H9 (cell line): ENCODE data around the gene MTG2. TPM values are rescaled to one million over a fixed set of nuclear protein-coding genes. Genes with fewer than 3 reads are reported as not detected.

Experiments
- DNase-seq: peaks from one replicate; pipeline ENCODE4 v3.0.0-alpha.2; 2017
- H2AFZ ChIP-seq: one replicate; pipeline ENCODE4 v1.6.1; 2013; ENCODE audit warnings: mild to moderate bottlenecking, low read length, control low read depth, moderate library complexity
- H2AK5ac ChIP-seq: 2 replicates; pipeline ENCODE4 v1.6.1; 2013; ENCODE audit warnings: low read length, control low read depth, mixed read lengths; ENCODE audit not compliant: insufficient read length
- H2BK120ac ChIP-seq: one replicate; pipeline ENCODE4 v1.6.1; 2013; ENCODE audit warnings: low read depth, mild to moderate bottlenecking, low read length, control low read depth, inconsistent platforms; ENCODE audit not compliant: poor library complexity, severe bottlenecking
- H2BK12ac ChIP-seq: 2 replicates; pipeline ENCODE4 v1.6.1; 2013; ENCODE audit warnings: low read length, control low read depth, mixed read lengths, low read depth; ENCODE audit not compliant: insufficient read length
- H2BK15ac ChIP-seq: 2 replicates; pipeline ENCODE4 v1.6.1; 2013; ENCODE audit warnings: low read depth, low read length, control low read depth
- H2BK20ac ChIP-seq: one replicate; pipeline ENCODE4 v1.6.1; 2013; ENCODE audit warnings: low read depth, mild to moderate bottlenecking, low read length, control low read depth, inconsistent platforms; ENCODE audit not compliant: poor library complexity, severe bottlenecking
- H2BK5ac ChIP-seq: 2 replicates; pipeline ENCODE4 v1.6.1; 2013; ENCODE audit warnings: low read length, control low read depth, mixed read lengths; ENCODE audit not compliant: insufficient read length
- H3K14ac ChIP-seq: 2 replicates; pipeline ENCODE4 v1.6.1; 2013; ENCODE audit warnings: low read length, control low read depth; ENCODE audit not compliant: insufficient read depth
- H3K18ac ChIP-seq: 2 replicates; pipeline ENCODE4 v1.6.1; 2013; ENCODE audit warnings: low read depth, mild to moderate bottlenecking, mixed read lengths, low read length, control low read depth; ENCODE audit not compliant: insufficient read length
- H3K23ac ChIP-seq: 2 replicates; pipeline ENCODE4 v1.6.1; 2013; ENCODE audit warnings: low read length, control low read depth, mixed read lengths, low read depth; ENCODE audit not compliant: insufficient read length
- H3K23me2 ChIP-seq: 2 replicates; pipeline ENCODE4 v1.6.1; 2013; ENCODE audit warnings: low read depth, mild to moderate bottlenecking, mixed read lengths, low read length, control low read depth; ENCODE audit not compliant: insufficient read length, poor library complexity, severe bottlenecking
- H3K27ac ChIP-seq: 2 replicates; pipeline ENCODE4 v1.5.1; 2013; ENCODE audit warnings: low read length, control low read depth, mixed read lengths, low read depth; ENCODE audit not compliant: insufficient read length
- H3K27me3 ChIP-seq: 2 replicates; pipeline ENCODE4 v1.6.1; 2013; ENCODE audit warnings: low read length, control low read depth, inconsistent platforms; ENCODE audit not compliant: insufficient read depth
- H3K4ac ChIP-seq: 2 replicates; pipeline ENCODE4 v1.6.1; 2013; ENCODE audit warnings: low read depth, mild to moderate bottlenecking, control low read depth, inconsistent platforms, low read length, moderate library complexity
- H3K4me1 ChIP-seq: 2 replicates; pipeline ENCODE4 v1.6.1; 2013; ENCODE audit warnings: low read length, control low read depth, inconsistent platforms; ENCODE audit not compliant: insufficient read depth
- H3K4me2 ChIP-seq: 2 replicates; pipeline ENCODE4 v1.6.1; 2013; ENCODE audit warnings: low read length, control low read depth, mixed read lengths; ENCODE audit not compliant: insufficient read length, insufficient read depth
- H3K56ac ChIP-seq: 2 replicates; pipeline ENCODE4 v1.6.1; 2013; ENCODE audit warnings: low read depth, mild to moderate bottlenecking, mixed read lengths, low read length, control low read depth; ENCODE audit not compliant: insufficient read length
- H3K79me1 ChIP-seq: 2 replicates; pipeline ENCODE4 v1.6.1; 2013; ENCODE audit warnings: low read depth, mild to moderate bottlenecking, moderate library complexity, low read length, control low read depth, inconsistent platforms; ENCODE audit not compliant: insufficient read depth, poor library complexity, severe bottlenecking
- H3K79me2 ChIP-seq: 2 replicates; pipeline ENCODE4 v1.6.1; 2013; ENCODE audit warnings: low read length, control low read depth, inconsistent platforms; ENCODE audit not compliant: insufficient read depth
- H3K9ac ChIP-seq: 2 replicates; pipeline ENCODE4 v1.6.1; 2013; ENCODE audit warnings: low read length, control low read depth, mixed read lengths; ENCODE audit not compliant: insufficient read length; ENCODE audit errors: extremely low read depth
- H3K9me3 ChIP-seq: one replicate; pipeline ENCODE4 v1.6.1; 2013; ENCODE audit warnings: low read depth, low read length, inconsistent platforms; ENCODE audit not compliant: control insufficient read depth
- H3T11ph ChIP-seq: one replicate; pipeline ENCODE4 v1.6.1; 2013; ENCODE audit warnings: mild to moderate bottlenecking, low read length, control low read depth, inconsistent platforms
- H4K20me1 ChIP-seq: one replicate; pipeline ENCODE4 v1.6.1; 2013; ENCODE audit not compliant: control insufficient read depth, insufficient read length, insufficient read depth
- H4K5ac ChIP-seq: 2 replicates; pipeline ENCODE4 v1.6.1; 2013; ENCODE audit warnings: low read depth, mild to moderate bottlenecking, mixed read lengths, low read length, control low read depth; ENCODE audit not compliant: insufficient read length
- H4K8ac ChIP-seq: replicated peaks from 2 replicates; pipeline ENCODE4 v1.6.1; 2013; ENCODE audit warnings: low read length, control low read depth, mixed read lengths, low read depth; ENCODE audit not compliant: insufficient read length
- H4K91ac ChIP-seq: 2 replicates; pipeline ENCODE4 v1.6.1; 2013; ENCODE audit warnings: low read depth, mild to moderate bottlenecking, moderate library complexity, mixed read lengths, low read length, control low read depth; ENCODE audit not compliant: insufficient read length
- H3K27ac Mint-ChIP-seq, 3 experiments: 2 replicates in 2 of 3; 3 replicates in 1 of 3; pipeline ENCODE4 v1.8.0; 2020 to 2021; ENCODE audit warnings: mixed read lengths in 3 of 3, mild to moderate bottlenecking in 1 of 3, moderate library complexity in 1 of 3
- H3K27me3 Mint-ChIP-seq: 2 replicates; pipeline ENCODE4 v1.8.0; 2021; ENCODE audit warnings: low read depth, mild to moderate bottlenecking, moderate library complexity, mixed read lengths
- H3K36me3 Mint-ChIP-seq, 3 experiments: 2 replicates in 2 of 3; 3 replicates in 1 of 3; pipeline ENCODE4 v1.8.0; 2020 to 2021; ENCODE audit warnings: low read depth in 3 of 3, mixed read lengths in 3 of 3; ENCODE audit not compliant: insufficient read depth in 1 of 3
- H3K4me1 Mint-ChIP-seq, 2 experiments: 2 replicates each; pipeline ENCODE4 v1.8.0; 2020; ENCODE audit warnings: mixed read lengths in 2 of 2
- H3K4me3 Mint-ChIP-seq, 2 experiments: 2 replicates in 1 of 2; 3 replicates in 1 of 2; pipeline ENCODE4 v1.8.0; 2020 to 2021; ENCODE audit warnings: mild to moderate bottlenecking in 2 of 2, mixed read lengths in 2 of 2, moderate library complexity in 1 of 2
- H3K9me3 Mint-ChIP-seq, 2 experiments: 2 replicates in 1 of 2; 3 replicates in 1 of 2; pipeline ENCODE4 v1.8.0; 2020; ENCODE audit warnings: mild to moderate bottlenecking in 2 of 2, mixed read lengths in 2 of 2, moderate library complexity in 1 of 2
- CTCF ChIP-seq: fragments of 200-600 bp; sonication (generic); conservative IDR thresholded peaks from 3 replicates; pipeline ENCODE4 v1.8.0; 2021; ENCODE audit warnings: antibody characterized with exemption, mild to moderate bottlenecking
- WGBS: extraction: QIAGEN DNeasy Blood & Tissue Kit; methylation state at CpG from one replicate; pipeline ENCODE4 v1.1.7; 2013; ENCODE audit warnings: missing lambda C conversion rate, low lambda C conversion rate, mixed read lengths; ENCODE audit not compliant: insufficient read length; ENCODE audit errors: extremely low coverage; 5-methylcytosine and 5-hydroxymethylcytosine counted together
- total RNA-seq: library from RNA; stranded (reverse); gene quantifications from 2 replicates; pipeline ENCODE4 v1.2.1, GENCODE V29; 2021

Gene MTG2
- total RNA-seq, 1 experiment from 2014 or later, result 25.1 TPM

DNA sequence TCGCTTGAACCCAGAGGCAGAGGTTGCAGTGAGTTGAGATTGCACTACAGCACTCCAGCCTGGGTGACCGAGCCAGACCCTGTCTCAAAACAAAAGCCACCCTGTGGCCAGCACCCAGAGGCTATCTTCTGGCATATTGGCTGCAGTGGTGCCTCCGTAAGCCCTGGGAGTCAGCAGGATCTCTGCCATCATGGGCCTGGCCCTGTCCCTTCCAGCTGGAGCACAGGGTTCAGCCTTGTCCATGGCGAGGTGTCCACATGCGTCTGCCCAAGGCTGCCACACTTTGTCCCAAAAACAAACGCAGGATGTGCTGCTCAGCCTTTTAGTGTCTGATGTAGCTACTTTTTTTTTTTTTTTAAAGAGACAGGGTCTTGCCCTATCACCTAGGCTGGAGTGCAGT, 15.4 kb upstream of the MTG2 start:
- Histone ChIP-seq H3K9me3 (no peaks in the 10 kb centered on the region), H3K23me2 (no peaks in the 10 kb centered on the region), H3K4me2 (no peak overlapping the region), H3K23ac (no peak overlapping the region), H3K9ac (no peak overlapping the region), H2BK5ac (no peak overlapping the region), H3K27me3 (no peaks in the 10 kb centered on the region), H3K56ac (no peak overlapping the region), H3T11ph (no peak overlapping the region), H2BK15ac (no peak overlapping the region), H2AK5ac (no peak overlapping the region), H3K18ac (no peak overlapping the region), H4K8ac (no peak overlapping the region), H3K14ac (no peak overlapping the region), H3K79me2 (no peaks in the 10 kb centered on the region), H4K91ac (no peak overlapping the region), H3K4ac (no peak overlapping the region), H2BK20ac (no peak overlapping the region), H3K79me1 (no peaks in the 10 kb centered on the region), H2BK120ac (no peak overlapping the region), H3K27ac (no peak overlapping the region), H4K5ac (no peak overlapping the region), H2AFZ (no peak overlapping the region), H4K20me1 (no peaks in the 10 kb centered on the region), H3K4me1 (no peaks in the 10 kb centered on the region), H2BK12ac (no peak overlapping the region)
- Mint-ChIP-seq H3K4me1 (no peaks in the 10 kb centered on the region), H3K36me3 (peaks cover 18 to 52% (median 44%) of the 10 kb centered on the region in 3 experiments; a peak in 6 of 7 replicates), H3K27me3 (no peaks in the 10 kb centered on the region; the same call in 1 of the 2 replicates), H3K27ac (no peak overlapping the region), H3K4me3 (no peak overlapping the region), H3K9me3 (no peaks in the 10 kb centered on the region; a peak in 1 of 5 replicates)
- no peak for DNase-seq
- no peak for TF ChIP-seq CTCF
- WGBS, result no CpG with 5 or more reads among the region's 6 CpGs
